GM18870 (cell line): Measurements from ENCODE around the gene ARHGAP12.
"Not testable (repeated sequence)": the region's sequence is repeated elsewhere in the genome, so short reads cannot be mapped to it uniquely, and the experiment has no call there.

Source experiments
- ATAC-seq: cut with Tn5 transposase; IDR thresholded peaks from one replicate; pipeline ENCODE4 v1.9.1; 2021; ENCODE audit warnings: moderate library complexity; ENCODE audit not compliant: unreplicated experiment

The ARHGAP12 gene

DNA sequence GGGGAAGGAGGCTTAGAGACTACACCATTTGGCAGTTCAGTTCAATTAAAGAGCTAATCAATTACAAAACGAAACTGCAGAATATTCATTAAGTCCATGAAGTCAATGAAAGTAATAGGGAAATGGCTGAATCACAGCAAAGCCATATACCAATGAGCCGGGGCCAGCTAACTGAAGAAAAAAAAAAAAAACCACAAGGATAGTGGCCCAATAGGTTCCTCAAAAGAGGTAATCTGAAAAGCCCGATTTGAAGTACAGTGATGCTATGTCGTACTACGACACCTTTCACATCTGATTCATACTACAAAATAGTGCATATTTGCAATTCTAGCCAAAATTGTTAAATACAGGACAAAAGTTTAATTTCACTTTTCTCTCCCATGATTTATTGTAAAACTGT is 2.5 kb downstream of the ARHGAP12 start:
- ATAC-seq = no peak

DNA sequence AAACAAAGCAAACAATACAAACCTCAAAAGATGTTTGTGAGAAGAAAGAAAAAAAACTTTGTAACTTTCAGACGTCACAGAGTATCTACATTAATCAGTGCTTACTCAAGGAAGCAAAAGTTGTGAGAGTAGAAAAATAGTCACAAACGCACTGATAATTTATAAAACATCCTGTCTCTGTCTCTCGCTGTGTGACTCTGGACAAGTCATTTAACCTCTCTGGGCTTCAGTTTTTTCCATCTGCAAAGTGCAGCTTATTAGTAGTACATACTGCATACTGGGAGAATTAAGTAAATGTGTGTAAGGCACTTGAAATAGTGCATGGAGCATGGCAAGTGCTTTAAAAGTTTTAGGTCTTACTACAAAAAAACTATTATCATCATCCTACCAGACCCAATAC is 3.8 kb downstream of the ARHGAP12 start:
- no peak for ATAC-seq

DNA sequence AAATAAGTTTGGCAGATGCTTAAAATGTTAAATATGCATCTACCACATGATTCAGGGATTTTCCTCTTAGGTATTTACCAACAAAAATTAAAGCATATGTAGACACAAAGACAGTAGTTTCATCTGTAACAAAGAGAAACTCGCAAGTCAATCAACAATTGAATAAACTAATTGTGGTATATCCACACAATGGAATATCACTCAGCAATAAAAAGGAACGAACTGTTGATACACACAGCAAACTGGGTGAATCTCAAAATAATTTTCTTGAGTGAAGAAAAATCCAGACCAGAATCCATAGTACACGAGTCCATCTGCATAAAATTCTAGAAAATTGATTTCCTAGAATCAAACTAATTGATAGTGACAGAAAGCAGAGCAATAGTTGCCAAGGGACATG is 5.2 kb downstream of the ARHGAP12 start:
- no peak for ATAC-seq

DNA sequence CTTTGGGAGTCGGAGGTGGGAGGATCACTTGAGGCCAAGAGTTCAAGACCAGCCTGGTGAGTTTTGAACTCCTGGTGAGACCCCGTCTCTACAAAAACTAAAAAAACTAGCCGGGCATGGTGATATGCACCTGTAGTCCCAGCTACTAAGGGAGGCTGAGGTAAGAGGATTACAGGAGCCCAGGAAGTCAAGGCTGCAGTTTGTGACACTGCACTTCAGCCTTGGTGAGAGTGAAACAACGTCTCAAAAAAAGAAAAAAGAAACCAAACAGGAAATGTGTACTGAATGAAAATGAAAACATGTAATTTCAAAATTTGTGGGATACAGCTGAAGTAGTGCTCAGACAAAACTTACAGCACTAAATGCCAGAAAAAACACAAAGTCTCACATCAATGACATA is 7.6 kb downstream of the ARHGAP12 start:
- peak; percentile 52 for ATAC-seq

DNA sequence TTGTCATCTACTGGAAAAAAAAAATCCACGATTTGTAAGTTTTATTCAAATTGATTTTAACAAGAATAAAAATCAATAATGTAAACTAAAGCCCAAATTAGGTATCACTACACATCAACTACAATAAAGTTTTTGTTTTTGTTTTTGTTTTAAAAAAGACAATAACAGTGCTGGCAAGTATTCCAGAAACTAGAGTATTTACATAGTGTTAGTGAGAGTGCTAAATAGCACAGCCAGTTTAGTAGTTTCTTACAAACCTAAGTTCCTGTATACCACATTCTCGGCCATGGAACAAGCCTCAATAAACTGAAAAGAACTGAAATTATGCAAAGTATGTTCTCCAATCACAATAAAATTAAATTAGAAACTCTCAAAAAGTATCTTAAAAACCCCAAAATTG is 8.1 kb downstream of the ARHGAP12 start:
- no peak for ATAC-seq

DNA sequence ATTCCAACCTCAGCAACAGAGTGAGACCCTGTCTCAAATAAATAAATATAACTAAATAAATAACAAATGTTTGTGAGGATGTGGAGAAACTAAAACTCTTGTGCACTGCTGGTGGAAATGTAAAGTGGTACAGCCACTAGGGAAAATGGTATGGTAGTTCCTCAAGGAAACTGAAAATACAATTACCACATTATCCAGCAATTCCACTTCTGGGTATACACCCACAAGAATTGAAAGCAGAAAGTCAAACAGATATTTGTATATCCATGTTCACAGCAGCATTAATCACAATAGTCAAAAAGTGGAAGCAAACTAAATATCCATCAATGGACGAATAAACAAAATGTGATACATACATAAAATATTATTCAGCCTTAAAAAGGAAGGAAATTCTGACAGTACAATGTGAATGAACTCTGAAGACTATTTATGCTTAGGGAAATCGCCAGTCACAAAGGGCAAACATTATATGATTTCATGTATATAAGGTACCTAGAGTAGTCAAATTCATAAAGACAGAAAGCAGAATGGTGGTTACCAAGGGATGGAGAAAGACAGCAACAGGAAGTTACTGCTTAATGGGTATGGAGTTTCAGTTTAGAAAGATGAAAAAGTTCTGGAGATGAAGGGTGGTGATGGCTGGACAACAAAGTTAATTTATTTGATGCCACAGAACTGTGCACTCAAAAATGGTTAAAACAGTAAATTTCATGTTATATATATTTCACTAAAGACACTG is 9.8 kb downstream of the ARHGAP12 start:
- ATAC-seq = no peak

DNA sequence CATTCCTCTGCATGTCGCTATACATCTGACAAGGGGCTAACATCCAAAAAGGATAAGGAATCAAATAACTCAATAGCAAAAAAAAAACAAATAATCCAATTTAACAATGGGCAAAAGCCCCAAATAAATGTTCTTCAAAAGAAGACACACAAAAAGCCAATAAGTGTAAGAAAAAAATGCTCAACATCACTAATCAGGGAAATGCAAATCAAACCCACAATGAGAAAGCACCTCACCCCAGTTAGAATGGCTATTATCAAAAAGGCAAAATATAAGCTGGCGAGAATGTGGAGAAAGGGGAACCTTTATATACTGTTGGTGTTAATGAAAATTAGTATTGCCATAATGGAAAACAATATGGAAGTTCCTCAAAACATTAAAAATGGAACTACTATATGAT is 14.3 kb downstream of the ARHGAP12 start:
- no peak for ATAC-seq

DNA sequence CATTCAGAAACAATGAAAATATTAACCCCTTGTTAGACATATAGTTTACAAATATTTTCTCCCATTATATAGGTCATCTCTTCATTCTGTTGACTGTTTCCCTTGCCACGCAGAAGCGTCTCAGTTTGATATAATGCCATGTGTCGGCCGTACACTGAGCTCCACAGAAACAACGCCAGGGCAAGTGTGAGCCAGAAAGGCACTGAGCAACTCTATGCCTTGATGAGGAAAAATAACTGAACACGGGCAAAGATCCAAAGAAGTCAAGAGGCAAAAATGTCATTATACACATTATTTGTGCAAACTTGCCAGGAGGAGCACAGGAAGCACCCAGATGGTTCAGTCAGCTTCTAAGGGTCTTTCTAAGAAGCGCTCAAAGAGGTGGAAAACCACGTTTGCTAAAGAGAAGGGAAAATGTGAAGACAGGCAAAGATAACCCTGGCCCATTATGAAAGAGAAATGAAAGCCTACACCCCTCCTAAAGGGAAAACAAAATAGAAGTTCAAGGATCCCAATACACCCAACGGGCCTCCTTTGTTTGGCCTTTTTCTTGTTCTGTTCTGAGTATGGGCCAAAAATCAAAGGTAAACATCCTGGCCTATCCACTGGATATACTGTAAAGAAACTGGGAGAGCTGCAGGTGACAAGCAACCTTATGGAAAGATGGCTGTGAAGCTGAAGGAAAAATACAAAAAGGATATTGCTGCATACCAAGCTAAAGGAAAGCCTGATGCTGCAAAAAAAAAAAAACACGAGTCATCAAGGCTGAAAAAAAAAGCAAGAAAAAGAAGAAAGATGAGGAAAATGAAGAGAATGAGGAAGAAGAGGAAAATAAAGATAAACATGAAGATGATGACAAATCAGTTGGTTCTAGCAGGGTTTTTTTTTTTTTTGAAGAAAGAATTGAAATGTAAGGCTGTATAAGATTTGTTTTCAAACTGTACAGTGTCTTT is 15.5 kb downstream of the ARHGAP12 start:
- no peak for ATAC-seq

DNA sequence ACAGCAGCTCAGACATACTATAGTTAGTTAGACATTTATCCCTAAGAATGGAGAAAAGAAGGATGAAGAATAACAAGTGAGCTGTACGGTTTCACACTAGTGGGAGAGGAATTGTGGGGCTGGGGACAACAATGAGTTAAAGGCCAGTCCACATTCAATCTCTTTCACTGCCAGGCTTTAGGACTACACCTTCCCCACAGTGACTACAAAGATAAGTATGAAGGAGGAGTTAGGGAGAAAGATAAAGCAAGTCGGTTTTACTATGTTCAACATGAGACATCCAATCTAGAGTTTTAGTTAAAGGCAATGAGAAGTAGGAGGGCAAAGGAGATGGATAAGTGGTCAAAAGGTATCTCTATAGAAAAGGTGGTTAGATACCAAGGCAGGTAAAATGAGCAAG is 16.3 kb downstream of the ARHGAP12 start:
- no peak for ATAC-seq

DNA sequence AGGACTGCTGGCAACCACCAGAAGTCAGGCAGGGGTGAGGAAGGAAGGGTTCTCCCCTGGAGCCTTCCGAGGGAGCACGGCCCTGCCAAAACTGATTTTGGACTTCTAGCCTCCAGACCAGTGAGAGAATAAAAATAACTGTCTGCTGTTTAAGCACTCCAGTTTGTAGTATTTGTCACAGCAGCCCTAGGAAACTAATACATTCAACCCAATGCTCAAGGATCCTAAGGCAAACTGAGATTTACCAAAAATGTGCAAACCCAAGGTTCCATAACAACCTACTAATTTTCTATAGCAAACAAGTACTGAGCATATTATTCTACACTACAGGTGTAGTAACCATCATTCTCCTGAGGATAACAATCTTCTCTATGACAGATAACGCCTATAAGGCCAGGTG is 18.6 kb downstream of the ARHGAP12 start:
- no peak for ATAC-seq

DNA sequence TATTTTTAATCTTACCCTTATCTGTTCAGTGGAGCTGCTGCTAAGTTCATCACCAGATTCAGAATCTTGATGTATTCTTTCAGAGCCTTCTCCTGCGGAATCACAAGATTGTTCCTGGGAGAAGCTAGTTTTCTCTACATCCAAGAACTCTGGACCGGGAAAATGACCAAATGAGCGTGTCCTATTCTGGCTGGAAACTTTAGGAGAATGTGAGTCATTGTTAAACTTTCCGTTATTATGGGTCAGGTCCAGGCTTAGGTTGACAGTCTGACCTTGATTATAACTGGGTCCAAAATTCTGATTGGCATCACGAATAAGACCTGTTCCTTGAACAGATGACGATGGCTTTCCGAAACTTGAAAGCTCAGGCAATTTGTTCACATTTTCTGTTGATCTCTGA is 20.5 kb downstream of the ARHGAP12 start:
- no peak for ATAC-seq

DNA sequence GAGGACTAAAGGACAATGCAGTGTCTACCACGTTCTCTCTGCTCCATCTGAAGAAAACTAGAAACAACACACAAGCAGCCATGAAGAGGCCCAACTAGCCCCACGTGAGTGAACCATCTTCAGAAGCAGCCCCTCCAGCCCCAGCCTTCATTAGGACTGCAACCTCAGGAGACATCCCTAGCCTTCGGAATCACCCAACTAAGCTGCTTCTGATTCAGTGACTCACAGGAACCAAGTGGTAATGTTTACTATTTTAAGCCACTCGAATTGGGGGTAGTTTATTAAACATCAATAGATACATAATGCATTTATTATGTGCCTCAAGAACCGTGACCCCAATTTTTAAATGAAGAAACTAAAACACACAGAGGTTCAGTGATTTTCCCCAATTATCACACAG is 22.6 kb downstream of the ARHGAP12 start:
- no peak for ATAC-seq

DNA sequence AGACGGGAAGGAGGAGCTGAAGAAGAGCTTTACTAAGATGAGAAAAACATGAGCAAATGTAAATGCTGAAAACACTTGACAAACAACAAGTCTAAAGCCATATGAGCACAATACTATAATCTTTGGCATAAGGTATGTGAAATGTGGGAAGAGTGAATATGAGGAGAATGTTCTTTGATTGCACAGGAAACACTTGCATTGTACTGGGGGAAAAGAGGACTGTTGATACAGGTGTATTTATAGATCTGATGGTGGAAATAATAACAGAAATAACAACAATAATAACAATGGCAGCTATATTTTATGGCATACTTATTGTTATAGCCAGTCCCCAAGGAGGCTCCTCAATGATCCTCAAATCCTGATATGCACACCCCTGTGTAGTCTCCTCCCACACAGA is 23.0 kb downstream of the ARHGAP12 start:
- no peak for ATAC-seq

DNA sequence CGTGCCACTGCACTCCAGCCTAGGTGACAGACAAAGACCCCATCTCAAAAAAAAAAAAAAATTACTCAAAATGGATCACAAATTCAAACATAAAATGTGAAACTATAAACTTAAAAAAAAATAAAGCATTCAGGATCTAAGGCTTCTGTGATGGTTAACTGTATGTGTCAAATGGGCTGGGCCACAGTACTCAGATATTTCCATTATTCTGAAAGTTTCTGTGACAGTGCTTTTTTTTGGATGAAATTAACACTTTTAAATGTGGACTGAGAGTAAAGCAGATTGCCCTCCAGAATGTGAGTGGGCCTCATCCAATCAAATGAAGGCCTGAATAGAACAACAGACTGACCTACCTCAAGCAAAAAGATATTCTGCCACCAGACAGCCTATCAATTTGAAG is 26.0 kb downstream of the ARHGAP12 start:
- ATAC-seq = no peak

DNA sequence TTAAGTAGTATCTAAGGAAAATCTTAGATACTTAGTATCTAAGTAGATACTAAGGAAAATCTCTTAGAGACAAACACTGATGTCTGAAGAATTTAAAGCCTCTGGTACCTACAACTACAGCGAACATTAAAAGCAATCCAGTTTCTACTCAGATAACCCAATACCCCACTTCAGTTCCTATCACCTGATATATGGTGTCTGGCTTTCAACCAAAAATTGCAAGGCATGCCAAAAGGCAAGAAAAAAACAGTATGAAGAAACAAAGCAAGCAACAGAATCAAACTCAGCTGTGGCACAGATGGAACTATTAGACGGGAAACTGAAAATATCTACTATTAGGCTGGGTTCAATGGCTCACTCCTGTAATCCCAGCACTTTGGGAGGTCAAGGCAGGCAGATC is 31.1 kb downstream of the ARHGAP12 start:
- no peak for ATAC-seq

DNA sequence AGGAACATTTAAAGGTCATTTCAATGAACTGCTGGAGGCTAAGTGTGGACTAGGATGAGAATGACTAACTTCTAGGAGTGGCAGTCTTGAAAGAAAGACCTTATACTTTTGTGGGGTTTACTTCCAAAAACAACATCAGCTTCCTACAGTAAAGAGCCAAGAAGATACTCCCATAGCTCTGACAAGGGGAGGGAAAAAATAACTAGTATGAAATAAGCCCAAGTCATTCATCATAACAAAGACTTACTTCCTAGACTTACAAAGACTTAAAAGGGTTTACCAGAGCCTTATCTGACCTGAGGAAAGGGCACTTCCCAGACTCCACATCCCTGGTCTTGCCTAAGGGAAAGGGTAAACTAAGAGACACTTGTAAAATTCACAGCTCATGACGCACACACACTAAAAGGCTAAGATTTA is 31.7 kb downstream of the ARHGAP12 start:
- ATAC-seq = no peak

DNA sequence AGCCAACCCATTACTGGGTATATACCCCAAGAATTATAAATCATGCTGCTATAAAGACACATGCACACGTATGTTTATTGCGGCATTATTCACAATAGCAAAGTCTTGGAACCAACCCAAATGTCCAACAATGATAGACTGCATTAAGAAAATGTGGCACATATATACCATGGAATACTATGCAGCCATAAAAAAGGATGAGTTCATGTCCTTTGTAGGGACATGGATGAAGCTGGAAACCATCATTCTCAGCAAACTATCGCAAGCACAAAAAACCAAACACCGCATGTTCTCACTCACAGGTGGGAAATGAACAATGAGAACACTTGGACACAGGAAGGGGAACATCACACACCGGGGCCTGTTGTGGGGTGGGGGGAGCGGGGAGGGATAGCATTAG is 32.9 kb downstream of the ARHGAP12 start:
- not testable (repeated sequence) for ATAC-seq

DNA sequence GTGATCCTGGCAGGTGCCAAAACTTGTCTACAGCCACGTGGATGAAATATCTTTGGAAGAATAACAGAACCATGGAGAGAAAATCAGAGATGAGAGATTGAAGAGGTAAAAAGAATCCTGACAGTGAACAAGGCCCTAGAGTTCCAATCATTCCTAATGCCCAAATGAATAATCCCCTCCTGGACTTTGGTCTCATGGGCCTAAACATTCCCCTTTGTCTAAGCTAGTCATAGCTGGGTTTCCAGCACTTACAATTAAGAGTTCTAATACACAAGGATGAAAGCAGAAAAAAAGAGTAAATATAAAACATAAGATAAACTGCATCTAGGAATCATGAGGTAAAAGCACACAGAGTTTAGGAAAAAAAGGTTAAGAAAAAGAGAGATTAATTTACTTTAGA is 40.2 kb downstream of the ARHGAP12 start:
- no peak for ATAC-seq

DNA sequence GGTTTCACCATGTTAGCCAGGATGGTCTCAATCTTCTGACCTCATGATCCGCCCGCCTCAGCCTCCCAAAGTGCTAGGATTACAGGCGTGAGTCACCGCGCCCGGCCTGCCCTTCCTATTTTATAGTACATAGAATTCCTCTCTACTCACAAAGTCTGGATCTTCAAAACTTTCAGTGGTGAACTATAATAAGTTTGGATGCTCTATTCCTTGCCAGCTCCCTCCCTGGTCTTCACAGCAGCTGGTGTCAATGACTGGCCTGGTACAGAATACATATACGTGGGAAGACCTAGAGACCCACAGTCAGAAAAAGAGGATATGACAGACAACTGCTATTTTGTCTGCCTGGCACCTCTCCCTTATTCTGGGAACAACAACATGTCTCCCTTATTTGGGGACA is 40.8 kb downstream of the ARHGAP12 start:
- no peak for ATAC-seq

DNA sequence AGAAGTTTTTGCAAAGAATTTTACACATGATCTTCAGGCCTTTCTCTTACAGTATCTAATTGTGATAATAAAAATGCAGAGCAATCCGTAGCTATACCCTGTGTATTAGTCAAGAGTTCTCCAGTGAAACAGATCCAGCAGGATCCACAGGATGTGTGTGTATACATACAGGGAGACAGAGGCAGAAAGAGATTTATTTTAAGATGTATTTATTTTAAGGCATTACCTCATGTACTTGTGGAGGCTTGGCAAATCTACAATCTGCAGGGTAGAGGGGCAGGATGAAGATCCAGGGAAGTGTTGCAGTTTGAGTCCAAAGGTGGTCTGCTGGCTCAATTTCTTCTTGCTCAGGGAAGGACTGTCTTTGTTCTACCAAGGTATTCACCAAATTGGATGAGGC is 41.7 kb downstream of the ARHGAP12 start:
- ATAC-seq = no peak

DNA sequence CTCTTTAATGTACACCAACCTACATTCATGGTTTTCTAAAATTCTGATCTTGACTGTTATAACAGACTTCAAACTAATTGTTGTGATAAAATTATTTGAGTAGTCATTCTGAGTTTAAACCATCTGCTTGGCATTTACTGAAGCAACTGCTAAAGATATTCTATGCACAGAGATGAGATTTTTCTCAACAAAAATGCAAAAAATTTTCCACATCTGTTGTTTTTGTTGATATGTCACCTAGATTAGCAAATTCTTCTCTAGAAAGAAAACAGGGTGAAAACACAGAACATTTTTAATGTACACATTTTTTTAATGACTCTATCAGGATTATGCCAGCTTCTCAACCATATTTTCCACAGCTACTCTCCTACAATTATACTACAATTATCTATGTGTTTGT is 42.7 kb downstream of the ARHGAP12 start:
- no peak for ATAC-seq

DNA sequence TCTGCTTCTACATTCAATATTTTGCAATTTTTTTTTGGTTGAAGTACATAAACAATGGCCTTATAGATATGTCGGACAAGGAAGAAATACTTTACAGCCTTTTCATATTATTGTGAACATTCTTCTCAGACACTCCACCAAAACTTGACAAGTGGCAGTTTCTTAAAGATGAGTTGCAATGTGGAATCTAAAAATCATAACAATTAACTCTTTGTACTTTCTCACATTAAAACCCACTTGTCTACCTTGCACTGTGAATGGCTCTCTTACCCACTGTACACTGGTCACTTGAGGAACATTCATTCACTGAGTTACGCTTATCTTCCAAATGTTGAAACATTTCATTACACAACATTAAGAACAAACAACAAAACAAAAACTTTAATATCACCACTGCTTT is 44.2 kb downstream of the ARHGAP12 start:
- ATAC-seq = no peak
